C1 segment of cervical spinal cord (tissue), 14 donors: ENCODE results near the gene TIMP2.
"Not testable (repeated sequence)": the region's sequence is repeated elsewhere in the genome, so short reads cannot be mapped to it uniquely, and the experiment has no call there.

Source experiments
- DNase-seq, 14 donors: peaks; one replicate each; lab custom pipeline; 2025; lab: John Stamatoyannopoulos, UW

Gene TIMP2

DNA sequence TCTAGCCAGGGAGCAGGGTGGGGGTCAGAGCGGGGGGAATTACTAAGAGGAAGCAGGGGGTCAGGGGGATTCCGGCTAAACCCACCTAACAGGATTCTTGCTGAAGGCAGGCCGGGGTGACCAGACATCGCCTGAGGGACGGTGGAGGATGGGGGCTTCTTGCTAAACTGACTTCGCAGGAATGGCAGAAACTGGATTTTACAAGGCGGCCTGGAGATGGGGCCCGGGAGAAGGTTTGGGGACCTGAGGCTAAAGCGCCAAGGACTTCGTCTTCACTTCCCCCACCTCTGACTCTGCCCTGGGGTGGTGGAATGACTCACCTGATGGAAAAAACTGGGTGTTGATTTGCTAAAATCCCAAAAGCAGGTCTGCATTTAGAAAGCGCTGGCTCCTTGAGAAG lies 31.1 kb upstream of the TIMP2 start:
- DNase-seq, result no peak

DNA sequence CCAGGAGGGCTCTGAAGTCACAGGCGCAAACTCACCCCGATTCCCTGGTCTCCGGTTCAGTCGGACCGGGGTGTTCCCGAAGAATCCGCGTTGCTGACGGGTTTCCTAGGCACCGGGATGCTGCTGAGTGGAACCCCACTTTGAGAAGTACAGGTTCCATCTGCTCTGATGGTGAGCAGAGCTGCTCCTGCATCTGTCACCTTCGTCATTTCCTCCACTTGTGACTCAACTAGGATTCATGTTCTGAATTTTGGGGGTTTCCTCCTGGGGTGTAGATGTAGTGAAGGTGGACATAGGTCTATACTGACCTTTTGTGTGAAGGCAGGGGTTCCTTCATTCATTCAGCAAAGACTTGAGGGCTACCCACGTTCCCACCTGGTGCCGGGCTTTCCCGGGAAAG lies 29.5 kb upstream of the TIMP2 start:
- no peak for DNase-seq

DNA sequence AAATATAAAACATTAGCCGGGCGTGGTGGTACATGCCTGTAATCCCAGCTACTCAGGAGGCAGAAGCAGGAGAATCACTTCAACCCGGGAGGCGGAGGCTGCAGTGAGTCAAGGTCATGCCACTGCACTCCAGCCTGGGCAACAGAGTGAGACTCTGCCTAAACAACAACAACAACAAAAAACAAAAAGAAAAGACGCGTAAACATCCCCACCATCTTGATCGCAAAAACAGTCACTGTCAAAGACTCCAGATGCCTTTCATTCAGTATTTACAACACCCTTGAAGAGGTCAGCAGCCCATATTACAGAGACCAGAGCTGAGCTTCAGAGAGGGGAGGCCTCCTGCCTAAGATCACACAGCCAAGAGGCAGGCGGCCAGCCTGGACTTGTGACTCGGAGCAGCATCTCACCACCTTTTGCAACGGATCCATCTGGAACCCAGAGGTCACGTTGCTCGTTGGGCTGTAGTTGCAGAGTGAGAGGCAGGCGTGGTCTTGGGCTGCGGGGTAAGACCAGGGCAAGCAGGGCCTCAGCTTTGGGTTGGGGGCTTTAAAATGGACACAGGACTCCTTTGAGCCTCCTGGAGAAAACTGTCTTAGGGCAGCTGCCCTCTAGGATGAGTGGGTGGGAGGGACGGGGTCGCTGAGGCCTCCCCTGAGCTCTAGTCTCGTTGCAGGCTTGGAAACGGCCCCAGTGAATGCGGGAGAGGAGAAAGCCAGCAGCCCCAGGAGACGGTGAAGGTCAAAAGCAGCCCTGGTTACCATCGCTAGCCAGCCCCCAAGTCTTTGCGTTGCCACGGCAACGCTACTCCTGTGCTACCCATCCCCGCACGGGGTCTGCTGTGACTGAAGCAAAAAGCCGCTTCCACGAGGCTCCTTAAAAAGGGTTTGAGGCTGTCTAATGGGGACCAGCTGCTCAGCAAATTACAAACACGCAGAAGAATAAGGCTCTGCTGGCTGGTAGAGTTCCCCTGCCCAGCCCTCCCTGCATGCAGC lies 28.5 kb upstream of the TIMP2 start:
- peak in 1 of 14 donors; percentile 15 for DNase-seq

DNA sequence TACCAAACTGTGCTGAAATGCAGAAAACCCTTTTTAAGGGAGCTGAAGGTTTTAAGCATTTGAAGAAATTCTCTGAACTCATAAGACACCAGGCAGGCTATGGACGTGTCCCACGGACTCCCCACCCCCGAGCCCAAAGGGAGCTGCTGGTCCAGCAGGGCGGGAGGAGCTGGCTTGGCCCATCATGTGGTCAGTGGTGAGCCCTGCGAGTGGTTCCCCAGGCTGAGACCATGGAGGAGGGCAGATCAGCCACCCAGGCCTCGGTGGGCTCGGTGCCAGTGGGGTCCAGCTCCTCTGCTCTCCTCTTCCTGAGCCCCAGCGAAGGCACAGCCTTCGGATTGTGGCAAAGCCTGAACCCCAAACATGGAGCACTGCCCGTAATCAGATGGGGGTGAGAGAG lies 27.5 kb upstream of the TIMP2 start:
- DNase-seq, result no peak

DNA sequence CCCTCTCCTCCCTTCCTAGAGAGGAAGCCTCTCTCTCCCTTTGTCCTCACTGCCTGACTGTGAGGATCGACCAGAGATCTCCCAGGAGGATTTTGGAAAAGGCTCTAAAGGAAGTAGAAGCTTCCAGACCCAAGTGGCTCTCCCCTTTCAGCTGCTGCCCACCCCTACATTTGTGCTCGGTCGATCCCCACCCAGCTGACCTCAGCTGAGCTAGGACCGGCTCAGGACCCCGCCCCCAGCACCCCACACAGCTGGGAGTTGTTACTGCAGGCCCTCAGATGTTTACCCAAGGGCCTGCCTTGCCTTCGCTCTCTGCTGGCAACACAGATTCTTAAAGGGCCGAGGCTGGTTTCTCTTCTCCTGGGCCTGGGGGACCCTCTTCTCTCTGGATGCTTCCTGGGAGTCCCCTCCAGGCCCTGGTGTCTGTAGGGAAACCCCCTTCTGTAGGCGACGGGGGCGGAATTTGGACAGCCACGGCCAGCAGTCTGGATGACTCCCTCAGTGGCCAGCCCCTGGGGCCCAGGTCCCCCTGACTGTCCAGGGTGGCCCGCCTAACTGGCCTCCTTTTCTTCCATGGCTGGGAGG lies 26.9 kb upstream of the TIMP2 start:
- no peak for DNase-seq

DNA sequence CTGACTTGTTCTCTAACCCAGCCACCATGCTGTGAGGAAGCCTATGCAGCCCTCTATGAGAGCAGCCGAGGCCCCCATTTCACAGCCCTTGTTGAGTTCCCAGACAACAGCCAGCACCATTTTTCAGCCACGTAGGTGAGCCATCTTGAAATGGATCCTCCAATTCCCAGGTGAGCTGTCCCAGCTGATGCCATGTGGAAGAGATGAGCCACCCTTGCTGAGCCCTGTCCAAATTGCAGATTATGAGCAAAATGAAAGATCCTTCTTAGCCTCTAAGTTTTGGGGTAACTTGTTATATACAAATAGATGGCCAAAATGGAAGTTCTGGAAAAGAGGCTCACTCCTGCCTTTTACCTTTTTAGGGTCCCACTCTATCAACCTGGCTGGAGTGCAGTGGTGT lies 25.7 kb upstream of the TIMP2 start:
- no peak for DNase-seq

DNA sequence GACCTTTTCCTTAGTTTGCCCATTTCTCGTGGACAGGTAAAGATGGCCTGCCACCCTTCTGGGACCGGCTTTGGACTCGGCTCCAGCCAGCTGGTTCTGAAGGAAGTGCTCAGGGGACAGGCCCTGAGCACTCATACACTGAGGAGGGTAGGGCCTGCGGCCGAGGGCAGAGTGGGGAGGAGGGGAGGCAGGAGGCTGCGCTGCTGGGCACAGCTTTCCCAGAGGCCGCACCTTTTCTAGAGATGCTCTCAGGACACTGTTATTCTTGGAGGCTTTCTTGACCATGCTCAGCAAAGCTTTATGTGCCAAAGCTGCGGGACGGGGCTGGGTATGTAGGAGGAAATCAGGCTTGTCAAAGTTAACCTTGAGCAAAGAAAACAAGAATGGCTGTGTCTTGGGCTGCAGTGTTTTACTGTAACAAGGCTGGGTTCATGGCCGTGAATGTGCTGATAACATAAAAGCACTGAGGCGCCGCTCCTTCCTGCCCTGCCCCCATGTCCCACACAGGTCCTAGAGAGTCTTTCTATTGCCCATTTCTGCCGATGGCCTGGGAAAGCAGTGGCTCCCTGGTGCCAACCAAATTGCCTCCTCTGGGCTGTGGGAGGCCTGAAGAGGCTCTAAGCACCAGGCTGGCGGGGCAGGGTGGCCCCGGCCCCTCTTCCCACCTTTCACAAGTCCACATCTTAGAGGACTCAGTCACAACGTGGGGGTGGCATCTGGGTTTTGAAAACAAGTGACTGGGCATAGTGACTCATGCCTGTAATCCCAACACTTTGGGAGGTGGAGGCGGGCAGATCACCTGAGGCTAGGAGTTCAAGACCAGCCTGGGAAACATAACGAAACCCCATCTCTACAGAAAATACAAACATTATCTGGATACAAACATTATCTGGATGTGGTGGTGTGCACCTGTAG lies 22.3 kb upstream of the TIMP2 start:
- no peak for DNase-seq

DNA sequence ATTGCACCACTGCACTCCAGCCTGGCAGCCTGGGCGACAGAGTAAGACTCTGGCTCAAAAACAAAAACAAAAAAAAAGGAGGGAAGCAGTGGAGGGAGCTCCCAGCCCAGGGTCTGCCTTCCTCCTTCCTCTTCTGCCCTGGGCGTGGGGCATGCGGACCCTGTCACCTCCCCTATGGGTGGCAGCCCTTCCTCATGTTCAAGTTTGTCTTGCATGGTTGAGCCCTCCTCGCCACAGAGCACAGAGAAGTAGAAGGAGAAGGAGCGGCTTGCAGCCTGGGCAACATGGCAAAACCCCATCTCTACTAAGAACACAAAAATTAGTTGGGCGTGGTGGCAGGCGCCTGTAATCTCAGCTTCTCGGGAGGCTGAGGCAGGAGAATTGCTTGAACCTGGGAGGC lies 21.4 kb upstream of the TIMP2 start:
- no peak for DNase-seq

DNA sequence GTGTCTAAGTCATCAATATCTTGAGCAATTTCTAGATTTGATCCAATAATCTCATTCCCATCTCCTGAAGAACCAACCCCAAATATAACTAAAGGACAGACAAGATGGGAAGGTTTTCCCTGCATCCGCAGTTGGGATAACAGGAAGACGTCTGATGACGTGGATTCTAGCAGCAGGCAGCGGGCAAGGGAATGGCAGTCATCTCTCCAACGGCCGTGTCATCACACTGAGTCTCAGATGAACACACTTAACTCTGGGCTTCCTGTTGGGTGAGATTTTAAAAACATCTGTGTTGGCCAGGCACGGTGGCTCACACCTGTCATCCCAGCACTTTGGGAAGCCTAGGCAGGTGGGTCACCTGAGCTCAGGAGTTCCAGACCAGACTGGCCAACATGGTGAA lies 20.9 kb upstream of the TIMP2 start:
- DNase-seq, result no peak

DNA sequence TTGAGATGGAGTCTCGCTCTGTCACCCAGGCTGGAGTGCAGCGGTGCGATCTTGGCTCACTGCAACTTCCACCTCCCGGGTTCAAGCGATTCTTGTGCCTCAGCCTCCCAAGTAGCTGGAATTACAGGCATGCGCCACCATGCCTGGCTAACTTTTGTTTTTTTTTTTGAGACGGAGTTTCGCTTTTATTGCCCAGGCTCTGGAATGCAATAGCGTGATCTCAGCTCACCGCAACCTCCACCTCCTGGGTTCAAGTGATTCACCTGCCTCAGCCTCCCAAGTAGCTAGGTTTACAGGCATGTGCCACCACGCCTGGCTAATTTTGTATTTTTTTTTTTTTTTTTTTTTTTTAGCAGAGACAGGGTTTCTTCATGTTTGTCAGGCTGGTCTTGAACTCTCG lies 20.3 kb upstream of the TIMP2 start:
- DNase-seq, result not testable (repeated sequence)

DNA sequence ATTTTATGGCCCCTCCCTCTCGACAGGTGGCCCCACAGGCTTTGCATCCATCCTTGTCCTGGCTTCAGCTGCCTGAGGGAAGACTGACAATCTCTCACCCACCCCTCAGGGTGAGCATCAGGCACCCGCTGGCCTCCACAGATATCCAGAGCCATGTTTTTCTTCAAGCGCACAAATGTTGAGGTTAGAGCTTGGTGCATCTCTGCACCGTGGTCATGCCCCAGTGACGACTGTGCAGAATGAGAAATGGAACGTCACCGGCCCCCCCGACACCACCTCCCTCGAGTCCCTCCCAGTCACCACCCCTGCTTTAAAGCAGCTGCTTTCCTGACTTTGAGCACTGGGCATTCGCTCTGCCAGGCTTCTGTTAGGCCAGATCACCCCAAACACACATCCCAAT lies 19.8 kb upstream of the TIMP2 start:
- DNase-seq, result no peak

DNA sequence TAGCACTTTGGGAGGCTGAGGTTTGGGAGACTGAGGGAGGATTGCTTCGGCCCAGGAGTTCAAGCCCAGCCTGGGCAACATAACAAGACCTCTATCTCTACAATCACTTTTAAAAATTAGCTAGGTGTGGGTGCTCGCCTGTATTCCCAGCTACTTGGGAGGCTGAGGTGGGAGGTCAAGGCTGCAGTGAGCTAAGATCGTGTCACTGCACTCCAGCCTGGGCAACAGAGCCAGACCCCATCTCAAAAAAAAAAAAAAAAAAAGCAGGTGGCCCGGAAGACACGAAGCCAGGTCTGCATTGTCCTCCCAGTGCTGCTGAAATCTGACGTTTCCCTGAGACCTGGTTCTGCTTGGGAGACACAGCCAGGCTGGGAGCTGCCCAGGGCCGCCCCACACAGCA lies 18.8 kb upstream of the TIMP2 start:
- no peak for DNase-seq

DNA sequence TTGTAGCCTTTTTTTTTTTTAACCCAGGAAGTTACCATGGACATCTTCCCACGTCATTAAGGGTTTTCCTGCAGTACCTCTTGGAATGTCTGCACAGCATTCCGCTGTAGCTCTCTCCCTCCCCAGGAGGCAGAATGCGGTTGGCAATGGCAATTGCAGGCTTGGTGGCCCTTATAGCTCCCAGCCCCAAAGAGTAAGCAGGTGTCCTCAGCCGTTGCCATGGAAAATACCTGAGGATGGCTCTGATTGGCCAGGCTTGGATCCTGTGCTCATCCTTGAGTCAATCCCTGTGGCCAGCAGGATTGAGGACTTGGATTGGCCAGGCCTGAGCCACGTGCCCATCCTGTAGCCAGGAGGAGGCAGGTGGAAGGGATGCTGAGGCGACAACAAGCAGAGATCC lies 15.5 kb upstream of the TIMP2 start:
- DNase-seq, result peak in 1 of 14 donors; percentile 17

DNA sequence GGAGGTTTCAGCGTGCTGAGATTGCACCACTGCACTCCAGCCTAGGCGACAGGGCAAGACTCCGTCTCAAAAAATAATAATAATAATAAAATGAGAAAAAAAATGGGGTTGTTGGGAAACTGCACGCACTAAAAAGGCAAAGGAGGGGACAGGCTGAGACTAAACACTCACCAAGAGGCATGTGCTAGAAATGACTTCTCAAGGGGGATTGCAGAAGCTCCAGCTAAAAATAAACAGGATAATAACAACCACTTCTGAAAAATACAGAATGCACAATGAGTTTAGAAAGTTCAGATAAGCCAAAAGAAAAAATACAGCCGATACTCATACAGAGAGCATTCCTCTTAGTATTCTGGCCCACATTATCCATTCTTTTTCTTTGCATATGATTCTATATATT lies 15.1 kb upstream of the TIMP2 start:
- DNase-seq, result no peak

DNA sequence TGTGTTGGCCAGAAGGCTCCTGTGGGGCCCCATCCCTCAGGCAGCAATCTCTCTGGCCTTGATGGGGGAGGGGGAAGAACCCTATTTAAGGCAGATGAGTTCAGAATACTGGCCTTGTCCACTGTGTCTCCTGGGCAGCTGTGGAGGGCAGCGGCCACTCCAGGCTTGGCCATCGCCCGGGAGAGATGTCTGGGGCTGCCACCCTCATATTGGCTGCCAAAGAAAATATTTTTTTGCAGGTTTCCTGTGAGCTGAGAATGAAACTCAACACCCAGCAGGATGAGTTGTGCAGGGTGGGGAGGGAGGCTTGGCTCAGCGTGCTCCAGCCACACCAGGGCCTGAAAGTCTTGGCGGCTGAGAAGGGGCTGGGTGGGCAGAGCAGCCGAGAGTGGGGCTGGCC lies 14.4 kb upstream of the TIMP2 start:
- no peak for DNase-seq

DNA sequence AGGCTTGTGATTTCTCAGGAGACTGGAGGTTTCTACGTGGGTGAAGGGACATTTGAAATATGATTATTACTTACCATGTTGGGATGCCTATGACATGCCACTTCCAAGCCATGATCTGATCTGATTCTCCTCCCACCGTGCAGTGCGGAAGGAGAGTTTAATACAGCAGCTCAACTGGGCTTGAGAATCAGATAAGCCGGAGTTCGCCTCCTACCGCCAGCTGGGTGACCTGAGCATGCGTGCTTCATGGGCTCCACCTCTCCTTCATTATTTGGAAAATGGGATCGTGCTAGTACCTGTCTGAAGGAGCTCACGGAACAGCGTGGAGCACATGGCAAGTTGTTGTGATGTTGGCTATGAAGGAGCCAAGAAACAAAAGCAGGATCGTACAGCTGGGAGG lies 12.4 kb upstream of the TIMP2 start:
- no peak for DNase-seq

DNA sequence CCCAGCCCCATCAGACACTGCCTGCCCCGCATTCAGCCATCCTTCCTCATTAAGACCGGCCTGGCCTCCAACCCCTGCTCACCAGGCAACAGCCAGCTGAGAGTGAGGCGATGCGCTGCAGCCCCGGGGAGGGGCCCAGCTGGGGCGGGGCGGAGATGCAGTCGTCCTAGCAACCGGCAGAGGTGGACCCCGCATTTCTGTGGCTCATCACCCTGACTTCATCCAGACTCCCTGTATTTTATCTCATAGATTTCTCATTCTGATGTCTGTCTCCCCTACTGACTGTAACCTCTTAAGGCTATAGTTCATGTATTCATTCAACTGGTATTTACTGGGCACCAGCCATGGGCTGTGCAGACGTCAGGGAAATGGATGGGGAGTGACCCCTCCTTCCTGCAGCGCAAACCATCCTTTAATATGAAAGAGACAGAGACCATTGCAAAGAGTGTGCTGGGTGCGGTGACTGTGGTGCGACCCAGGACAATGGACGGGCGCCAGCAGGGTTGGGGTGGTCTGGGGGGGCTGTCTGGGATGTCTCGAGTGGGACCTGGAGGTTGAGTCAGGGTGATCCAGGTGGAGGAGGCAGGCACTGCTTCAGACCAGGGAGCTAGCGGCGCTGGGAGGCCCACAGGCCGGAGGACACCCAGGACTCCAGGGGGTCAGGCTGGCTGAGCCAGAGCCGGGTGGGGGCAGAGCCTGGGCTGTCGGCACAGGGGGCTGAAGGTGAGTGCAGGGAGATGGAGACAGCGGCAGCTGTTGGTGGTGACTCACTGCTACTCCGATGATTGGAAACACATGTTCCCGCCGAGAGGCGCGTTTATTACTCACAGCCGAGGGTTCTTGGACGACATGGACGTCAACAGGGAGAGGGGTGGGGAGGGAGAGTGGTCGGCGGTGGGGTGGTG lies 10.5 kb upstream of the TIMP2 start:
- DNase-seq, result no peak

DNA sequence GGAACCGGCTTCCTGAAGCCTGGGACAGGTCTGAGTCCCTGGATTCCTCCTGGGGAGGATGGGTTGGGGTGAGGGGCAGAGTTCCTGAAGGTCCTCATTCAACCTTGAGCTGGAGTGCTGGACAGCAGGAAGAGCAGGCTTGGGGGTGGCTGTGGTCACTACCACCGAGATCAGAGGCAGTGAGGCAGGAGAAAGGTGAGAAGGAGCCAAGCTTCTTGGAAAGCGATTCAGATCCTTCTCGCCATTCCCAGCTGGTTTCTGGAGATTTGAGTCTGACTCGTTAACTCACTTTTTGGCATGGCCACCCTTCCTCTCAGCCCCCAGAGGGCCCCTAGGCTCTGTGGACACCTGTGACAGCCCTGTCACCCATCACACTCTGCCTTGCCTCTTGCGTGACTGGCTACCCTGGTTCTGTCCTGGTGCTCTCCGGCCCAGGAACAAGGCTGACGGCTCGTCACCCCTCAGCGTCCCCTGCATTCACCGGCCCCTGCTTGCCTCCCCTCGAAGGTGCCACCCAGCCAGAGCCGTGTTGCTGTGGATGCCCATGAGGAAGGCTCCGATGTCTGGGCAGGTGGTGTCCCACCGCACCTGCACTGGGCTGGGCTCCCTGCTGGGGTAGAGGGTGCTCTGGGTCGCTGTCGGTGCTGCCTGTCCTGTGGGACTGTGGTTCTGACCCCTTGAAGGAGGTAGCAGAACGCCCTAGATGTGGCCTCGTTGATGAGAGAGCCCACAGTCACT lies 9.7 kb upstream of the TIMP2 start:
- no peak for DNase-seq

DNA sequence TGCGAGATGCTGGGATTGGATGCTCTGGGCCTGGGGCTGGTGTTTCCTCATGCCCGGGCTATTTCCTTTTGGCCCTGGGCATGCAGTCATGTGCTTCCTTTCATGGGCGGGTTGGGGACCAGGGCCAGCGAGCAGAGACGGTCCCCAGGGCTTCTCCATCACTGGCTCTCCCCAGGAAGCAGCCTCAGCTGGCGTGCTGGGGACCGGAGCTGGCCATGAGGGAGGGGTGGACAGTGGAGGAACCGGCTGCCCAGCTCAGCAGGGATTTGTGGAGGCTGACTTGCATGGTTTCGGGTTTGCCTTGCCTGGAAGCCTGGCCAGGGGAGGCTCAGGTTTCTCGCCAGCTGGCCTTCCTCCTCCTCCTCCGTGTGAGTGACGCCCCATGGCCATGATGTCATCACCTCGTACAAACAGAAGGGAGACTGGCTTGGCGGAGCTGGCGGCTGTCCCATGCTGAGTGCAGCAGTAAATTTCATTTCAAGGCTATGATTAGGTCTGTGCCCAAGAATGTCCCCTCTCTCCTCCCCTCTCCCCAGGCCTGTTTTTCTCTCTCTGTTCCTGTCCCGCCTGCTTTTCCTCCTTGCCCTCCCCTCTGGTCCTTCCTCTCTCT lies 8.9 kb upstream of the TIMP2 start:
- peak in 13 of 14 donors; percentile 60 to 93 (median 79) for DNase-seq
